ENCODE data around the gene BECN2.

DNA sequence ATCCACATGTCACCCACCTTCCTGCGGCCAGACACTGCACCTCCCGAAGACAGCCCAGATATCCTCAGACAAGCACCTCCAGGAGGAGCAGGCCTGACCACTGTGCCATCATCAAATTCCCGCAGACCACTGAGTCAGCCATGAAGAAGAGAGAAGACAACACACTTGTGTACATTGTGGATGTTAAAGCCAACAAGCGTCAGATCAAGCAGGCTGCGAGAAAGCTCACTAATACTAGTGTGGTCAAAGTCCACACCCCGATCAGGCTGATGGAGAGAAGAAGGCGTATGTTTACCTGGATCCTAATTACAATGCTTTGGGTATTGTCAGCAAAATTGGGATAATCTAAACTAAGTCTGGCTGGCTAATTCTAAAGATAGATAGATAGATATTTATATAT is 41.4 kb upstream of the BECN2 start:
- no peak for TF ChIP-seq CTCF (IDR thresholded peaks at IDR 0.05)
- TF ChIP-seq POLR2A (IDR thresholded peaks at IDR 0.05) = no peak

Measured in esophagus squamous epithelium (tissue), 4 donors.